ENCODE measurements around the gene EIF3B. TPM values are rescaled to one million over a fixed set of nuclear protein-coding genes. Genes with fewer than 3 reads are reported as not detected.
"Not testable (repeated sequence)": the region's sequence is repeated elsewhere in the genome, so short reads cannot be mapped to it uniquely, and the experiment has no call there.

EIF3B gene
- total RNA-seq, 3 donors from 2014 or later, result 111 to 122 (median 115) TPM

DNA sequence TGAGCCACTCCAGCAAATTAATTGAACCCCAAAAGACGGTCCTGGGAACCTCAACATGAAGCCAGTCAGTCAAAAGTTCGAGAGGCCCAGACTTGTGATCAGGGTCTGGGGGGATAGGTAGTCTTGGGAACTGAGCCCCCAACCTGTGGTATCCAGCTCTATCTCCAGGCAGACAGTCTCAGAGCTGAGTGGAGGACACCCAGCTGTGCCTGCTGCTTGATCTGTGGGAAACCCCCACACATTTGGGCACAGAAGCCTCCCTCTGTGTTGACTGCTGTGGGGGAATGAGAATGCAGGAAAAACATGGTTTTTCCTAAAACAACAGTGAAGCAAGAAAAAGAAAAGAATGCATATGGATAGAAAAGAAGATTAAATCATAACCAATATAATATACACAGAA, 24.1 kb upstream of the EIF3B start:
- no peaks in the 10 kb centered on the region for H3K4me1 ChIP-seq
- intact Hi-C loops (cut with DNase I; ENCODE audit: low total_unique reads), result no loop called here
- H3K27ac ChIP-seq, result no peak overlapping the region
- H3K4me3 ChIP-seq, result no peak overlapping the region
- H3K36me3 ChIP-seq, result no peaks in the 10 kb centered on the region
- no peak for TF ChIP-seq POLR2AphosphoS5 (IDR thresholded peaks at IDR 0.05)
- TF ChIP-seq, protein P1, sequence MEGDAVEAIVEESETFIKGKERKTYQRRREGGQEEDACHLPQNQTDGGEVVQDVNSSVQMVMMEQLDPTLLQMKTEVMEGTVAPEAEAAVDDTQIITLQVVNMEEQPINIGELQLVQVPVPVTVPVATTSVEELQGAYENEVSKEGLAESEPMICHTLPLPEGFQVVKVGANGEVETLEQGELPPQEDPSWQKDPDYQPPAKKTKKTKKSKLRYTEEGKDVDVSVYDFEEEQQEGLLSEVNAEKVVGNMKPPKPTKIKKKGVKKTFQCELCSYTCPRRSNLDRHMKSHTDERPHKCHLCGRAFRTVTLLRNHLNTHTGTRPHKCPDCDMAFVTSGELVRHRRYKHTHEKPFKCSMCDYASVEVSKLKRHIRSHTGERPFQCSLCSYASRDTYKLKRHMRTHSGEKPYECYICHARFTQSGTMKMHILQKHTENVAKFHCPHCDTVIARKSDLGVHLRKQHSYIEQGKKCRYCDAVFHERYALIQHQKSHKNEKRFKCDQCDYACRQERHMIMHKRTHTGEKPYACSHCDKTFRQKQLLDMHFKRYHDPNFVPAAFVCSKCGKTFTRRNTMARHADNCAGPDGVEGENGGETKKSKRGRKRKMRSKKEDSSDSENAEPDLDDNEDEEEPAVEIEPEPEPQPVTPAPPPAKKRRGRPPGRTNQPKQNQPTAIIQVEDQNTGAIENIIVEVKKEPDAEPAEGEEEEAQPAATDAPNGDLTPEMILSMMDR (IDR thresholded peaks at IDR 0.05), result no peak
- no peak for TF ChIP-seq POLR2A (IDR thresholded peaks at IDR 0.05)
- no peaks in the 10 kb centered on the region for H3K27me3 ChIP-seq
- H3K9me3 ChIP-seq, result no peaks in the 10 kb centered on the region
- DNase-seq (ENCODE audit: low spot score in 2 of 2), result no peak

DNA sequence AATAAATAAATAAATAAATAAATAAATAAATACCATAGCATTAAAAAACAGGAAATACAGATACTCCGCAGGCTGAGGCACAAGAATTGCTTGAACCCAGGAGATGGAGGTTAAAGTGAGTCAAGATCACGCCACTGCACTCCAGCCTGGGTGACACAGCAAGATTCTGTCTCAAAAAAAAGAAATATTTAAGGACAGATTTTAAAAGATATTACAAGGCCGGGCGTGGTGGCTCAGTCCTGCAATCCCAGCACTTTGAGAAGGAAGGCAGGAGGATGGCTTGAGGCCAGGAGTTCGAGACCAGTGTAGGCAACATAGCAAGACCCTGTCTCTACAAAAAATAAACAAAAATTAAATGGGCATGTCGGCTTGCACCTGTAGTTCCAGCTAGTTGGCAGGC, 22.9 kb upstream of the EIF3B start:
- TF ChIP-seq POLR2AphosphoS5 (IDR thresholded peaks at IDR 0.05), result no peak
- no peak for TF ChIP-seq POLR2A (IDR thresholded peaks at IDR 0.05)
- TF ChIP-seq, protein P1 (IDR thresholded peaks at IDR 0.05), result no peak
- Histone ChIP-seq H3K9me3 (no peaks in the 10 kb centered on the region), H3K4me1 (no peaks in the 10 kb centered on the region), H3K36me3 (no peaks in the 10 kb centered on the region), H3K4me3 (no peak overlapping the region), H3K27me3 (no peaks in the 10 kb centered on the region), H3K27ac (no peak overlapping the region)
- intact Hi-C loops (cut with DNase I; ENCODE audit: low total_unique reads), result no loop called here
- no peak for DNase-seq (ENCODE audit: low spot score in 2 of 2)

DNA sequence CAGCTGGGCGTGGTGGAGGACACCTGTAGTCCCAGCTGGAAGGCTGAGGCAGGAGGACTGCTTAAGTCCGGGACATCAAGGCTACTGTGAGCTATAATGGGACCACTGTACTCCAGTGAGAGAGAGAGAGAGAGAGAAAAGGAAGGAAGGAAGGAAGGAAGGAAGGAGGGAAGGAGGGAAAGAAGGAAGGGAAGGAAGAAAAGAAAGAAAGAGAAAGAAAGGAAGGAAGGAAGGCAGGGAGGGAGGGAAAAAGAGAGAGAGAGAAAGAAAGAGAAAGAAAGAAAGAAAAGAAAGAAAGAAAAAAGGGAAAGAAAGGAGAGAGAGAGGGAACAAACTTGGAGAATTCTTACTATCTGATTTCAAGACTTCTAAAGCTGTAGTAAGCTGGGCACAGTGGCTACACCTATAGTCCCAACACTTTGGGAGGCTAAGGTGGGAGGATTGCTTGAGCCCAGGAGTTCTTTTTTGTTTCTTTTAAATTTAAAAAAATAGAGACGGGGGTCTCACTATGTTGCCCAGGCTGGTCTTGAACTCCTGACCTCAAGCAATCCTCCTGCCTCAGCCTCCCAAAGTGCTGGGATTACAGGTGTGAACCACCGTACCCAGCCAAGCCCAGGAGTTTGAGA, 21.9 kb upstream of the EIF3B start:
- DNase-seq (ENCODE audit: low spot score in 2 of 2); H3K36me3 ChIP-seq; H3K9me3 ChIP-seq; H3K4me1 ChIP-seq; H3K27ac ChIP-seq; intact Hi-C loops (cut with DNase I; ENCODE audit: low total_unique reads); H3K27me3 ChIP-seq; H3K4me3 ChIP-seq: not testable (repeated sequence)

DNA sequence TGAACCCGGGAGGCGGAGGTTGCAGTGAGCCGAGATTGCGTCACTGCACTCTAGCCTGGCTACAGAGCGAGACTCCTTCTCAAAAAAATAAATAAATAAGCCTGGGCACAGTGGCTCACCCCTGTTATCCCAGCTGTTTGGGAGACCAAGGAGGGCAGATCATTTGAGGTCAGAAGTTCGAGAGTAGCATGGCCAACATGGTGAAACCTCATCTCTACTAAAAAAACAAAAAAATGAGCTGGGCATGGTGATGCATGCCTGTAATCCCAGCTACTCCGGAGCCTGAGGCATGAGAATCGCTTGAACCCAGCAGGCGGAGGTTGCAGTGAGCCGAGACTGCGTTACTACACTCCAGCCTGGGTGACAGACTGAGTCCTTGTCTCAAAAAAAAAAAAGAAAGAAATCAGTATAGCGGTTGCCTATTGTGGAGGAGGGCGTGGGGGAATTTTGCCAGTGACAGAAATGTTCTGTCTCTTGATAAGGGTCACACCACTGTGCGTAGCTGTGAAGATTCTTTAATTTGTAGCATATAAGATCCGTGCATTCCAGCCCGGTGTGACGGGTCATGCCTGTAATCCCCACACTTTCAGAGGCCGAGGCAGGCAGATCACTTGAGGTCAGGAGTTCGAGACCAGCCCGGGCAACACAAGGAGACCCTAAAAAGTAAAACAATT, 17.9 kb upstream of the EIF3B start:
- Histone ChIP-seq H3K9me3 (no peaks in the 10 kb centered on the region), H3K27ac (no peak overlapping the region), H3K27me3 (no peaks in the 10 kb centered on the region), H3K36me3 (no peaks in the 10 kb centered on the region), H3K4me3 (no peak overlapping the region), H3K4me1 (no peaks in the 10 kb centered on the region)
- intact Hi-C loops (cut with DNase I; ENCODE audit: low total_unique reads), result no loop called here
- no peak for DNase-seq (ENCODE audit: low spot score in 2 of 2)
- TF ChIP-seq POLR2AphosphoS5 (IDR thresholded peaks at IDR 0.05), result no peak
- TF ChIP-seq POLR2A (IDR thresholded peaks at IDR 0.05), result no peak
- TF ChIP-seq, protein P1 (IDR thresholded peaks at IDR 0.05), result no peak

DNA sequence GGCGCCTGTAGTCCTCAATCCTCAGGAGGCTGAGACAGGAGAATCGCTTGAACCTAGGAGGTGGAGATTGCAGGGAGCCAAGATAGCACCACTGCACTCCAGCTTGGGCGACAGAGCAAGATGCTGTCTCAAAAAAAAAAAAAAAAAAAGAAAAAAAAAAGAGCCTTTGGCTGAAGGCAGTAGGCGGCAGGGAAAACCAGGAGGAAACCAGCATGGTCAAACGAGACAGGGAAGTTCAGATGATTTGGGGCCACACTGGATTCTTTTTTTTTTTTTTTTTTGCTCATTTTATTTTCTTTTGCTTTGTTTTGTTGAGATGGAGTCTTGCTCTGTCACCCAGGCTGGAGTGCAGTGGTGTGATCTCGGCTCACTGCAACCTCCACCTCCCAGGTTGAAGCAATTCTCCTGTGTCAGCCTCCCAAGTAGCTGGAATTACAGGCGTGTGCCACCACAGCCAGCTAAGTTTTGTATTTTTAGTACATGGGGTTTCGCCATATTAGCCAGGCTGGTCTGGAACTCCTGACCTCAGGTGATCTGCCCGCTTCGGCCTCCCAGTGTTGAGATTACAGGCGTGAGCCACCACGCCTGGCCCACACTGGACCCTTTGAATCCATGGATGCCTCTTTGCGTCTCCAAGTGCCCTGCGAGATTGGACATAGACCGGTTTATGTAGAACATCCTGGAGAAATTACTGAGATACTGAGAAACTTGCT, 7.1 kb upstream of the EIF3B start:
- intact Hi-C loops (cut with DNase I; ENCODE audit: low total_unique reads), result loop anchor here (10.0 kb wide), 1 partner anchor 103 kb away; the partner anchor contains the start of genes MRM2 and NUDT1
- Histone ChIP-seq H3K4me3 (peak overlapping the region in 2 of 3 donors; percentile 22 to 52), H3K27ac (peak overlapping the region in 1 of 2 donors; percentile 58)
- not testable (repeated sequence) for H3K4me1 ChIP-seq; DNase-seq (ENCODE audit: low spot score in 2 of 2); H3K36me3 ChIP-seq; H3K9me3 ChIP-seq; H3K27me3 ChIP-seq

DNA sequence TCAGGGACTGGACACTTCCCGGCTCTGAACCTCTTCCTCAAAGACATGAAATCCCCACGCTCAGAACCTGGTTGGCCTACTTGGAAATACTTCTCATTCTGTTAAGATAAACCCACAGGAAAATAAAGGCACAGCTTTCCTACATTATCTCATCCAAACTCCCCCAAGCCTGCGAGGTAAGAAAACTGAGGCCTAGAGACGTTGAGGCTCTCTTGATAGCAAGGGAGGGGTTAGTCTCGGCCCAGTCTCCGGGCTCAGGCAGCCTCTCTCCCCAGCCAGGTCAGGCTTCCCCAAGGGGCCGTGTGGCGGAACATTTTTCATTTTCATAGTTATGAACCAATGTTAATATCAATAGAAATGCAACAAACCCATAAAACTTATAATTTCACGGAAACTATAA, 4.6 kb upstream of the EIF3B start:
- Histone ChIP-seq H3K4me1 (no peaks in the 10 kb centered on the region), H3K9me3 (no peaks in the 10 kb centered on the region), H3K27me3 (no peaks in the 10 kb centered on the region), H3K27ac (no peak overlapping the region), H3K4me3 (no peak overlapping the region), H3K36me3 (no peaks in the 10 kb centered on the region)
- intact Hi-C loops (cut with DNase I; ENCODE audit: low total_unique reads), result no loop called here
- DNase-seq (ENCODE audit: low spot score in 2 of 2), result no peak
- TF ChIP-seq, protein P1 (IDR thresholded peaks at IDR 0.05), result no peak
- TF ChIP-seq POLR2A (IDR thresholded peaks at IDR 0.05) (no peak), POLR2AphosphoS5 (IDR thresholded peaks at IDR 0.05) (no peak)
